BLaER1 (cell line): Measurements from ENCODE around the gene DLGAP1.

Experiments used
- H3K27ac ChIP-seq: shearing (Covaris generic); formaldehyde crosslinking; 2 replicates; pipeline ENCODE4 v1.8.1; 2022
- H3K27me3 ChIP-seq: shearing (Covaris generic); formaldehyde crosslinking; 2 replicates; pipeline ENCODE4 v1.8.1; 2022
- H3K36me3 ChIP-seq: shearing (Covaris generic); formaldehyde crosslinking; 2 replicates; pipeline ENCODE4 v1.8.1; 2022
- H3K4me1 ChIP-seq: shearing (Covaris generic); formaldehyde crosslinking; 2 replicates; pipeline ENCODE4 v1.8.1; 2022
- H3K4me2 ChIP-seq: shearing (Covaris generic); formaldehyde crosslinking; 2 replicates; pipeline ENCODE4 v1.8.1; 2022
- H3K4me3 ChIP-seq: shearing (Covaris generic); formaldehyde crosslinking; 2 replicates; pipeline ENCODE4 v1.8.1; 2022
- H3K9ac ChIP-seq: shearing (Covaris generic); formaldehyde crosslinking; 2 replicates; pipeline ENCODE4 v1.8.1; 2022
- H3K9me3 ChIP-seq: shearing (Covaris generic); formaldehyde crosslinking; 2 replicates; pipeline ENCODE4 v1.8.1; 2022
- H4K20me1 ChIP-seq: shearing (Covaris generic); formaldehyde crosslinking; 2 replicates; pipeline ENCODE4 v1.8.1; 2022
- Cebpa-rat ChIP-seq: shearing (Covaris generic); IDR thresholded peaks from 2 replicates; pipeline ENCODE4 v1.8.1; 2022

Gene DLGAP1

DNA sequence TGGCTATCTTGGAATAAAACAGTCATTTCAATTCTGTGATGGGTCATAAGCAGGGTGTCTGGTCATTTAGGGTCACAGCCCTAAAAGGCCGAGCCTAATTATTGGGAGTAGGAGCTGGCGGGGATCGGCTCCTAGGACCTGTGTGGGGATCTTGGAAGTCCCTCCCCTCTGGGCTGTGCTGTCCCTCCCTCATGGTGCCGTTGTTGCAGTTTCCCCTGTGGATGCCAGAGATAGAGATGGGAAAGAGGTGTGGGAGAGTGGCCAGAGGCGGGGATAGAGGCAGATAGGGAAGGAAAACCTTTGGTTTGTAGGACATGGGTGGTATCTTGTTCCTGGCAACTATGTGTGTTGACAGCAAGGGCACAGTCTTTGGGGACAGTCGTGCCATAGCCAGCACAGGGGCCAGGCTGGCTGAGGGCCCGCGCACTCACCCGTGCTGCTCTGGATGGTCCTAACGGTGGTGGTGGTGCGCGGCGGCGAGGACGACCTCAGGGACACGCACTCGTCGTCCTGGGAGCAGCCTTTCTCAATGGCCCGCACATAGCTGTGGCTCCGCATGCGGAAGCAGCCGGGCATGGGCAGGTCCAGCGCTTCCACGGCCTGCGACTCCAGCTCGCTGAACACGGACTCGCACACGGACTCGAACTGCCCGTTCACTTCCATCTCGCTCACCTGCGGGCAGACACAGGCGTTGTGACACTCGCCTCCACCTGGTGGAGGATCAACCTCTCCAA is 726.2 kb downstream of the DLGAP1 start:
- no peaks in the 10 kb centered on the region for H4K20me1 ChIP-seq
- no peaks in the 10 kb centered on the region for H3K4me1 ChIP-seq
- TF ChIP-seq Cebpa-rat = no peak
- H3K27me3 ChIP-seq = no peaks in the 10 kb centered on the region
- no peak overlapping the region for H3K4me3 ChIP-seq
- no peak overlapping the region for H3K9ac ChIP-seq
- H3K4me2 ChIP-seq = no peak overlapping the region
- H3K36me3 ChIP-seq = no peaks in the 10 kb centered on the region
- H3K27ac ChIP-seq = no peak overlapping the region
- H3K9me3 ChIP-seq = no peaks in the 10 kb centered on the region

DNA sequence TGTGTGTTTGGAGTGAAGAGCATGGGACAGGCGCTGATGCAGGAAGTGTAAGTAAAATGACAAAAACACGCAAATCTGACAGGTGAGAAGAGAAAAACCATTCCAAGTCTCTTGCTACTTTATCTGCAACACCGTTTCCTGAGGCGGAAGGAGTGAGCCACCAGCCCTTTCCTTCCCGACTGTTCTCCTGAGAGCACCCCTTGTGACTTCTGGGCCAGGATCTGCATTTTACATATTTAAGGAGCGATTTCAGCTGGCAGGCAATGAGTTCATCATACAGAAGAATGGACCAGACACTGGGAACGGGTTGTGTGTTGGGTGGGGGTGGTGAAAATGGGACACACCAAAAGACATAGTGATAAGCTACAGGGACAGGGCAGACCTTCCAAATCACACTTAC is 727.8 kb downstream of the DLGAP1 start:
- no peak for TF ChIP-seq Cebpa-rat
- Histone ChIP-seq H3K27ac (no peak overlapping the region), H3K4me1 (no peaks in the 10 kb centered on the region), H3K9ac (no peak overlapping the region), H3K9me3 (no peaks in the 10 kb centered on the region), H3K27me3 (no peaks in the 10 kb centered on the region), H3K36me3 (no peaks in the 10 kb centered on the region), H4K20me1 (no peaks in the 10 kb centered on the region), H3K4me3 (no peak overlapping the region), H3K4me2 (no peak overlapping the region)

DNA sequence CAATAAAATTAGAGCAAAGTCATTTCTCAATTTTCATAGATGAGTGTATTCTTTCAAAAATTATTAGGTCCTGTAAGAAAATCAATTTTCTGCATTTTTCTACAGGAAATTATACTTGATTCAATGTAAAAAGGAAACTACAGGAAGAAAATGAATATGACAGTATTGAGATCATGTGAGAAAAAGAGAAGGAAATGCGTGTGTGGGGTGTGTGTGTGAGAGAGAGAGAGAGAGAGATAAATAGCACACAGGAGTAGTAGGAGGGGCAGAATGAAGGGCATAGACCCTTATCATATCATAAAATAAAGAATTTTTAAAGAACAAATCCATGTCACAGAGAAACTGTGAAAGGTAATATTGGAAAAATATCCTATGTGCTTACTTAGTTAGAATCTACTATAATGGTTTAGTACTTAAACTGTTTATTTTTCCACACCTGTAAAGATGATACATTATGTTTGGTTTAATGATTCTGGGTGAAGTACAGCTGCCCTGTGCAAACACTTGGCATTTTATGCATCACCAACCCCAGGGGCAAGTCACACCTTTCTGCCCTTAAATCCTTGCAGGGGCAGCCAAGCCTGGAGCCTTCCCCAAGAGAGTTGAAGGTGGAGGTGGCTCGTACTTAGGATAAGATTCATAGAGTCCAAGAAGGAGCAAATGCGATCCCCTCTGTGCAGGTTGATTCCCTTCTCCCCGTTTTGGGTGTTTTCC is 728.7 kb downstream of the DLGAP1 start:
- Histone ChIP-seq H3K27ac (no peak overlapping the region), H3K4me2 (no peak overlapping the region), H4K20me1 (no peaks in the 10 kb centered on the region), H3K9ac (no peak overlapping the region), H3K36me3 (no peaks in the 10 kb centered on the region), H3K9me3 (no peaks in the 10 kb centered on the region), H3K4me3 (no peak overlapping the region), H3K27me3 (no peaks in the 10 kb centered on the region), H3K4me1 (no peaks in the 10 kb centered on the region)
- no peak for TF ChIP-seq Cebpa-rat

DNA sequence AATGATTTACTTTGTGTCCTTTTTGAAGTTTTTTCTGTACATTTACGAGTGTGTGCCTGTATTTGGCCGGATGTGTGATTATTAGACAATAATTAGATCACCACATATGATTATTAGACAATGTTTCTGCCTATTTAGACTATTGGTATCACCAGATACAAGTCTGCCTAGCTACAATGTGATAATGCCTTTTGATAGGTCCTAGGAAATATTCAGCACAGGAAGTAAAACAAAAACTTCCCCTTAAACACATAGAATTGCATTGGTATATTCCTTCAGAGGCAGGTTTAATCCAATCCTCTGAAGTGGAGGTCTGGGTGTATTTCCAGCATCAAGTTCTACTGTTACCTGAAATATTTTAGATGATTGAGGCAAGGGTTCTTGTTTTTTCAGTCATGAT is 730.0 kb downstream of the DLGAP1 start:
- Histone ChIP-seq H4K20me1 (no peaks in the 10 kb centered on the region), H3K27ac (no peak overlapping the region), H3K4me3 (no peak overlapping the region), H3K27me3 (no peaks in the 10 kb centered on the region), H3K9ac (no peak overlapping the region), H3K4me2 (no peak overlapping the region), H3K36me3 (no peaks in the 10 kb centered on the region), H3K9me3 (no peaks in the 10 kb centered on the region), H3K4me1 (no peaks in the 10 kb centered on the region)
- TF ChIP-seq Cebpa-rat = no peak

DNA sequence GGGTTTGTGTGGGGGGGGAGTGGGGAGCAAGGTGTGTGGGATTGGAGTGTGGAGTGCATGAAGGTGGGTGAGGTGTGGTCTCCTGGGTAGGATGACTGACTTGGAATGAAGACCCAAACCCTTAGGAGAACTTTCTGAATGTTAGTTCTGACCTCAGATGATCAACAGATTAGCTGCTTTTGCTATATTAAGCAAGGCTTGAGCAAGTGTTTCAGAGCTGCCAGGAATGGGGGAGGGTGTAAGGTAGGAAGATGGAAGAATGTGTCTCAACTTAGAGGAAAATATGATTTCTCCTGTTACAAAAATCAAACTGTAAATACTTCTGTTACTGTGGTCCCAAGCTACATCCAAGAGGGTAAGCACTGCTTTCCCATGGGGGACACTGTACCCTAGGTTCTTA is 731.6 kb downstream of the DLGAP1 start:
- Histone ChIP-seq H3K4me2 (no peak overlapping the region), H3K36me3 (no peaks in the 10 kb centered on the region), H3K27me3 (no peaks in the 10 kb centered on the region), H4K20me1 (no peaks in the 10 kb centered on the region), H3K4me3 (no peak overlapping the region), H3K27ac (no peak overlapping the region), H3K4me1 (no peaks in the 10 kb centered on the region), H3K9ac (no peak overlapping the region), H3K9me3 (no peaks in the 10 kb centered on the region)
- no peak for TF ChIP-seq Cebpa-rat

DNA sequence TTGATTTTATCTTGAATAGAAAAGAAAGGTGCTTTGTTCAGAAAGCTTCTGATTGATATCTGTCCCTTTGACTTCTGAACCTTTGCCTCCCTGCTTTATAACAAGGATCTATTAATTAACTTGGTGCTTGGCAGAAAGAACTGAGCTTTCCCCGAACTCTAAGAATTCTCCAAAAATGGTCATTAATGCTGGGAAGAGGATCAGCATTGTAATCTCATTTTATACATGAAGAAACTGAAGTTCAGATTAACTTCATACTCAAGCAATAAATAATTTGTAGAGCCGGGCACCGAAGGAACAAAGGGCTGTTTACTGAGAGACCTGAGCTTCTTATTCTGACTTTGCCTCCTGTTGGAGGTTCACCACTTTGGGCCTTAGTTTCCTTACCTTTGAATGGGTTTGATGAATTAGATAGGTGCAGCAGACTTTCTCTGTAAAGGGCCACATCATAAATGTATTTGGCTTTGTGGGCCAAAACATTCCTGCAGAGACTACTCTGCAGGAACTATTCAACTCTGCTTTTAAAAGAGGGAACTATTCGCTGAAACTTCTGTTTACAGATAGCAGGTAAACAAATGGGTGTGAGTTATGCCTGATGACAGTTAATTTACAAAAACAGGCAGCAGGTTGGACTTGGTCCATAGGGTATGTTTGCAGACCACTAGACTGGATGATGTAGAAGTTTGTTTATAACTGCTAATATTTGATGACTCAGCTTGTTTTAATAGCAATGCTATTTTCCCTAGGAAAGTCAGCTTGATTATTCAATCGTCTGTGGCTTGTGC is 732.3 kb downstream of the DLGAP1 start:
- H3K9me3 ChIP-seq = no peaks in the 10 kb centered on the region
- H4K20me1 ChIP-seq = no peaks in the 10 kb centered on the region
- TF ChIP-seq Cebpa-rat = no peak
- no peak overlapping the region for H3K27ac ChIP-seq
- H3K9ac ChIP-seq = no peak overlapping the region
- H3K4me3 ChIP-seq = no peak overlapping the region
- H3K4me1 ChIP-seq = no peaks in the 10 kb centered on the region
- no peak overlapping the region for H3K4me2 ChIP-seq
- H3K36me3 ChIP-seq = no peaks in the 10 kb centered on the region
- H3K27me3 ChIP-seq = no peaks in the 10 kb centered on the region

DNA sequence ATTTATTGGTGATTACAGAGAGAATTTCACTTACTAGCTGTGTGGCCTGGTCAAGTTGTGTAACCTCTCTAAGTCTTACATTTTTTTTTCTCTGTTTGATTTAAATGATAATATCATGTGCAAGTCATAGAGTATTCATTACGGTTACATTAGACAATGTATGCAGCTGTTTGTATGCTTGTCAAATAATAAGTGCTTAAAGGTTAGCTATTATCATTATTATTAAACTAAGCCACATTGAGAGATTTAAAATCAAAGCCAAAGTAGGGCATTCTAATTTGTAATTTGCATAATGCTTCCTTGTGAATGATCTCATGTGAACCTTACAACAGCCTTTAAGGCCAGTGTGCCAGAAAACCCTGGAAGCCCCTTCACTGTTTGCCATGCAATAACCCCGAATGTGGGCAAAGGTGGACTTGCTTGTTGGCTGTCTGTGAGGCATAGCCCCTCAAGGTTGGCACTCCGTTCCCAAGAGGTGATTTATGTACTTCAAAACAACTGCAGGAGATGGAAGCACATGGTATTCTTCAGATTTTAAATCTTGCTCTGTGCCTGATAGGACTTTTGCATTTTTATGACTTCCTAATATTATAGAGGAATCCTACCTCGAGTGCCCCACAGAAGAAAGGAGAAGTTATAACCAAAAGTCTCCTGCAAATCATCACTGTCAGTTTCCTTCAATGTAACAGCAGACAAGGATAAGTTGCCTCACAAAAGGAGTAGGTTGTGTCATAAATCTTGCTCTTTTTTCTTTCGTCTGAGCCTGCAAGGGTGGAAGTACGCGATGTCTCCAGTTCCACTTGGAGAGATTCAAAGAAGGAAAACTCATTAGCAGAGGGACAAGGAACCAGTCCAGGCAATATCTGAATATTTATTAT is 733.1 kb downstream of the DLGAP1 start:
- no peak overlapping the region for H3K4me2 ChIP-seq
- no peak overlapping the region for H3K4me3 ChIP-seq
- no peak overlapping the region for H3K27ac ChIP-seq
- H3K4me1 ChIP-seq = no peaks in the 10 kb centered on the region
- no peaks in the 10 kb centered on the region for H3K36me3 ChIP-seq
- no peak for TF ChIP-seq Cebpa-rat
- H3K9ac ChIP-seq = no peak overlapping the region
- no peaks in the 10 kb centered on the region for H3K9me3 ChIP-seq
- H3K27me3 ChIP-seq = no peaks in the 10 kb centered on the region
- no peaks in the 10 kb centered on the region for H4K20me1 ChIP-seq

DNA sequence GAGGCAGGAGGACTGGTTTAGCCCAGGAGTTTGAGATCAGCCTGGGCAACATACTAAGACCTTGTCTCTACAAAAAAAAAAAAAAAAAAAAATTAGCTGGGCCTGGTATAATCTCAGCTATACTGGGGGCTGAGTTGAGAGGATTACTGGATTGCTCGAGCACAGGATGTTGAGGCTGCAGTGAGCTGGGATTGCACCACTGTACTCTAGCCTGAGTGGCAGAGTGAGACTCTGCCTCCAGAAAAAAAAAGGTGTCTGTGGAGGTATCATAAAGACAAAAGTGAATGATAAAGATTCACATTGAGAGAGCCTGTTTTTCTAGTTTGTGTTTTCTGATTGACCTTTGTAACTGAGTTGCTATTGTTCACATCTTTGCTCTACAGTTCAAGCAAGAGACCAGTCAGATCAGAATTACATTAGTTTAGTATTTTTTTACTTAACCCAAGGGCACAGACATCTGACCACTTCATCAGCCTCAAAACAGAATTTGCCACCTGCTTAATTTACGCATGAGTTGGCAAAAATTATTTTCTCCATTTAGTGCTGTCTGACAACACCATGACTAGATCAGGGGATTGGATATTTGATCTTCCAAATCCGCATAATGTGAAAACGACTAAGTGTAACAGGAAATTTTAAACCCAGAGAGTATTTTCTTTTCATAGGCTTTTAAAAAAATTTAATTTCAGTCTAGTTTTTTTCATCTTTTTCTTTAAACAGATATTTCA is 734.1 kb downstream of the DLGAP1 start:
- no peaks in the 10 kb centered on the region for H3K36me3 ChIP-seq
- H4K20me1 ChIP-seq = no peaks in the 10 kb centered on the region
- no peak overlapping the region for H3K4me2 ChIP-seq
- H3K27ac ChIP-seq = no peak overlapping the region
- H3K4me1 ChIP-seq = peaks cover 3% of the 10 kb centered on the region; the same call in 1 of the 2 replicates
- no peaks in the 10 kb centered on the region for H3K9me3 ChIP-seq
- no peak overlapping the region for H3K4me3 ChIP-seq
- no peaks in the 10 kb centered on the region for H3K27me3 ChIP-seq
- no peak overlapping the region for H3K9ac ChIP-seq
- TF ChIP-seq Cebpa-rat = no peak

DNA sequence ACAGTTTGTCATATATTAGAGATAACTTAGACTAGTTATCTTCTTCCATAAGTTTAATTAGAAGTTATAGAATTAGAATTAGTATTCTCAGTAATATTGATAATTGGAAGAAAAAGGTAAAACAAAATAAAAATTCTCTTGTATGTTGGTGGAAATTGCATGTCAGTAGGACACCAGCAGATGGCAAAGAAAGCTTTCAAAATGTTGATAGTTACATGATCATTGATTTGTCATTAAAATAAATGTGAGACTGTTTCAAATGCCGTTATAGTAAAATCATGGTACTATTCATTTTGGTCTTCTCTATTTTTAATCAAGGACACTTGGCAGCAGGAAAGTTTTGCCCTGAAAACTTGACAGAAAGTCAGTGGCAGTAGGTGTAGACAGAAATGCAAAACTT is 734.9 kb downstream of the DLGAP1 start:
- TF ChIP-seq Cebpa-rat = no peak
- Histone ChIP-seq H3K27ac (no peak overlapping the region), H3K9me3 (no peaks in the 10 kb centered on the region), H3K9ac (no peak overlapping the region), H3K4me1 (peaks cover 9% of the 10 kb centered on the region; the same call in 1 of the 2 replicates), H3K4me2 (no peak overlapping the region), H3K36me3 (no peaks in the 10 kb centered on the region), H3K27me3 (no peaks in the 10 kb centered on the region), H3K4me3 (no peak overlapping the region), H4K20me1 (no peaks in the 10 kb centered on the region)
